Keratinocyte (primary cell): Measurements from ENCODE around the gene HOXA5. TPM values are rescaled to one million over a fixed set of nuclear protein-coding genes. Genes with fewer than 3 reads are reported as not detected.
A peak's percentile ranks its signal among the peaks of the same experiment; 100 is the strongest.

ENCODE experiments used
- DNase-seq: peaks from one replicate; pipeline ENCODE4 v3.0.0-alpha.2; 2011; ENCODE audit warnings: low read depth, missing footprints, low spot score
- FAIRE-seq: peaks from 2 replicates; lab custom pipeline; 2011; peaks lifted over from hg19 to GRCh38; lab: Jason Lieb, UNC
- H2AFZ ChIP-seq: 2 replicates; pipeline ENCODE4 v1.6.0; 2012; ENCODE audit warnings: low read length, control low read depth, inconsistent platforms; ENCODE audit not compliant: control insufficient read depth
- H3K27ac ChIP-seq: 2 replicates; pipeline ENCODE4 v1.5.1; 2011; ENCODE audit warnings: low read length; ENCODE audit not compliant: control insufficient read depth, insufficient read depth
- H3K27me3 ChIP-seq: 3 replicates; pipeline ENCODE4 v1.6.0; 2011; ENCODE audit warnings: low read length; ENCODE audit not compliant: control insufficient read depth, insufficient read depth; ENCODE audit errors: extremely low read depth
- H3K36me3 ChIP-seq, 2 experiments: 2 replicates in 1 of 2; 3 replicates in 1 of 2; pipeline ENCODE4 v1.5.1; 2011; ENCODE audit warnings: low read length in 2 of 2, mild to moderate bottlenecking in 1 of 2; ENCODE audit not compliant: control insufficient read depth in 2 of 2, insufficient read depth in 2 of 2; ENCODE audit errors: extremely low read depth in 1 of 2
- H3K4me1 ChIP-seq: 3 replicates; pipeline ENCODE4 v1.5.1; 2011; ENCODE audit warnings: low read length; ENCODE audit not compliant: control insufficient read depth, insufficient read depth; ENCODE audit errors: extremely low read depth
- H3K4me2 ChIP-seq: 3 replicates; pipeline ENCODE4 v1.6.0; 2011; ENCODE audit warnings: low read depth, low read length; ENCODE audit not compliant: control insufficient read depth, insufficient read depth; ENCODE audit errors: extremely low read depth
- H3K4me3 ChIP-seq, 3 experiments: fragments of 200-600 bp in 1 of 3; sonication (generic) in 1 of 3; 2 replicates in 2 of 3; 3 replicates in 1 of 3; pipeline ENCODE4 v1.5.1; 2011 to 2016; ENCODE audit warnings: low read length in 3 of 3, mild to moderate bottlenecking in 3 of 3, control low read depth in 2 of 3, inconsistent platforms in 1 of 3, low read depth in 1 of 3, mixed read lengths in 1 of 3, mixed run types in 1 of 3, moderate library complexity in 1 of 3; ENCODE audit not compliant: control insufficient read depth in 2 of 3, insufficient read depth in 2 of 3; ENCODE audit errors: extremely low read depth in 1 of 3
- H3K79me2 ChIP-seq: 2 replicates; pipeline ENCODE4 v1.6.0; 2012; ENCODE audit warnings: low read length; ENCODE audit not compliant: control insufficient read depth, insufficient read depth
- H3K9ac ChIP-seq: 3 replicates; pipeline ENCODE4 v1.6.0; 2011; ENCODE audit warnings: low read length; ENCODE audit not compliant: control insufficient read depth, insufficient read depth; ENCODE audit errors: extremely low read depth
- H3K9me1 ChIP-seq: 3 replicates; pipeline ENCODE4 v1.6.0; 2011; ENCODE audit warnings: low read length; ENCODE audit not compliant: control insufficient read depth, insufficient read depth; ENCODE audit errors: extremely low read depth
- H3K9me3 ChIP-seq: 2 replicates; pipeline ENCODE4 v1.5.1; 2012; ENCODE audit warnings: low read depth, low read length; ENCODE audit not compliant: control insufficient read depth
- H4K20me1 ChIP-seq: 3 replicates; pipeline ENCODE4 v1.6.0; 2011; ENCODE audit warnings: low read length; ENCODE audit not compliant: control insufficient read depth, insufficient read depth; ENCODE audit errors: extremely low read depth
- EZH2 ChIP-seq: IDR thresholded peaks from one replicate; pipeline ENCODE4 v1.6.1; 2012; ENCODE audit warnings: inconsistent platforms, mild to moderate bottlenecking, low read length, moderate library complexity
- dilution Hi-C: fragments of 300-500 bp; cut with MboI; formaldehyde crosslinking; loops from one replicate; pipeline ENCODE4 v1.7.0; 2020; ENCODE audit warnings: low sequenced_read_pairs; ENCODE audit not compliant: extremely low pct_ligation_motif_present
- polyA plus RNA-seq, 5 experiments: library from polyadenylated mRNA; depleted of rRNA in 3 of 5; stranded (reverse) in 3 of 5; stranded (forward) in 1 of 5; unstranded in 1 of 5; fragments of >200 nt; gene quantifications; 1 replicate in 1 of 5; 2 replicates in 3 of 5; 3 replicates in 1 of 5; pipeline versions ENCODE4 v1.2.1 to v1.2.3, GENCODE V29; 2011 to 2012; ENCODE audit warnings: missing spikeins in 2 of 5, low read depth in 1 of 5, low replicate concordance in 1 of 5
- TF ChIP-seq, protein P1 (sequence below), 3 experiments: IDR thresholded peaks in 1 of 3; conservative IDR thresholded peaks in 1 of 3; optimal IDR thresholded peaks in 1 of 3; 2 replicates in 2 of 3; 3 replicates in 1 of 3; pipeline versions ENCODE3 to v1.5.1; 2011; ENCODE audit warnings: low read length in 3 of 3, mild to moderate bottlenecking in 3 of 3, moderate library complexity in 2 of 3, control low read depth in 1 of 3, inconsistent platforms in 1 of 3; ENCODE audit not compliant: insufficient read depth in 2 of 3; ENCODE audit errors: extremely low read depth in 1 of 3

HOXA5 gene
- polyA plus RNA-seq, 1 donor (not counting 4 experiments of a cell fraction or from before 2014, with no cell fraction given) = 7.1 TPM

DNA sequence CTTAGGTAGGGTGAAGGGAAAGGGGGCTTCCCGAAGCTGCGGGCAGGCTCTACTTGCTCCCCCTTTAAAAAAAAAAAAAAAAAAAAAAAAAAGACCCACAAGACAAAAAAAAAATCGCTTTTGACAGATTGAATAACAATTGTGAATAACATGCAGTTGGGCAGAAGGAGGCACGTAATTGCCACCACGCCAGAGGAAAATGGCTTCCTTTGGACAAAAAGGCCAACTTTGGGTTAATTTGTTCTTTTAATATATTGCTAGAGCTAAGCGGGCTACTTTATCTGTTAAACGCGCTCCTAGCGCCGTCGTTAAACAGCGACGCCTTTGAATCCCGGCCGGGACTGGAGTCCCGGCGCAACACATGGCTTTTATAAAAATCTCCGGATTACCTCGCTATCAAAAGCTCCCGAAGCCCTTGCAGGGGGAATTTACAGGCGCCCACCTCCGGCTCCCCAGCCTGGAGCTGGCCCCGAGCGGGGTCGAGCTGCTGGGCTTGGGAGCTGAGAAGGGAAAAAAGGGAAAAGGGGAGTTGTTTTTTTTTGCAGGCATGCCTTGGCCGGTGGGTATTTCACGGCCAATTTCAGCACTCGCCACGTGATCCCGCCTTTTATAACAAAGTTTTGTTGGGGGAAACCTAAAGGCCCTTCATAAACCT is 40.3 kb upstream of the HOXA5 start:
- FAIRE-seq = no peak
- H3K27me3 ChIP-seq = peaks cover 65% of the 10 kb centered on the region
- peaks cover 17% of the 10 kb centered on the region for H3K4me1 ChIP-seq
- dilution Hi-C loops = no loop called here
- no peaks in the 10 kb centered on the region for H3K36me3 ChIP-seq
- H3K4me3 ChIP-seq = peak overlapping the region; percentile 34 to 74 (median 44)
- peak overlapping the region; percentile 79 for H3K4me2 ChIP-seq
- H3K9me1 ChIP-seq = no peaks in the 10 kb centered on the region
- H2AFZ ChIP-seq = peak overlapping the region; percentile 20
- peak overlapping the region; percentile 60 for H3K9ac ChIP-seq
- H3K27ac ChIP-seq = no peak overlapping the region
- no peak for DNase-seq
- H3K9me3 ChIP-seq = no peaks in the 10 kb centered on the region
- TF ChIP-seq, protein P1, sequence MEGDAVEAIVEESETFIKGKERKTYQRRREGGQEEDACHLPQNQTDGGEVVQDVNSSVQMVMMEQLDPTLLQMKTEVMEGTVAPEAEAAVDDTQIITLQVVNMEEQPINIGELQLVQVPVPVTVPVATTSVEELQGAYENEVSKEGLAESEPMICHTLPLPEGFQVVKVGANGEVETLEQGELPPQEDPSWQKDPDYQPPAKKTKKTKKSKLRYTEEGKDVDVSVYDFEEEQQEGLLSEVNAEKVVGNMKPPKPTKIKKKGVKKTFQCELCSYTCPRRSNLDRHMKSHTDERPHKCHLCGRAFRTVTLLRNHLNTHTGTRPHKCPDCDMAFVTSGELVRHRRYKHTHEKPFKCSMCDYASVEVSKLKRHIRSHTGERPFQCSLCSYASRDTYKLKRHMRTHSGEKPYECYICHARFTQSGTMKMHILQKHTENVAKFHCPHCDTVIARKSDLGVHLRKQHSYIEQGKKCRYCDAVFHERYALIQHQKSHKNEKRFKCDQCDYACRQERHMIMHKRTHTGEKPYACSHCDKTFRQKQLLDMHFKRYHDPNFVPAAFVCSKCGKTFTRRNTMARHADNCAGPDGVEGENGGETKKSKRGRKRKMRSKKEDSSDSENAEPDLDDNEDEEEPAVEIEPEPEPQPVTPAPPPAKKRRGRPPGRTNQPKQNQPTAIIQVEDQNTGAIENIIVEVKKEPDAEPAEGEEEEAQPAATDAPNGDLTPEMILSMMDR (optimal IDR thresholded peaks at IDR 0.05 in 1 of 3, IDR thresholded peaks at IDR 0.05 in 1 of 3, conservative IDR thresholded peaks at IDR 0.05 in 1 of 3; ENCODE audit: extremely low read depth in 1 of 3, insufficient read depth in 2 of 3, low read length in 3 of 3) = no peak
- peak; percentile 62 for TF ChIP-seq EZH2
- no peaks in the 10 kb centered on the region for H3K79me2 ChIP-seq
- H4K20me1 ChIP-seq = no peaks in the 10 kb centered on the region

DNA sequence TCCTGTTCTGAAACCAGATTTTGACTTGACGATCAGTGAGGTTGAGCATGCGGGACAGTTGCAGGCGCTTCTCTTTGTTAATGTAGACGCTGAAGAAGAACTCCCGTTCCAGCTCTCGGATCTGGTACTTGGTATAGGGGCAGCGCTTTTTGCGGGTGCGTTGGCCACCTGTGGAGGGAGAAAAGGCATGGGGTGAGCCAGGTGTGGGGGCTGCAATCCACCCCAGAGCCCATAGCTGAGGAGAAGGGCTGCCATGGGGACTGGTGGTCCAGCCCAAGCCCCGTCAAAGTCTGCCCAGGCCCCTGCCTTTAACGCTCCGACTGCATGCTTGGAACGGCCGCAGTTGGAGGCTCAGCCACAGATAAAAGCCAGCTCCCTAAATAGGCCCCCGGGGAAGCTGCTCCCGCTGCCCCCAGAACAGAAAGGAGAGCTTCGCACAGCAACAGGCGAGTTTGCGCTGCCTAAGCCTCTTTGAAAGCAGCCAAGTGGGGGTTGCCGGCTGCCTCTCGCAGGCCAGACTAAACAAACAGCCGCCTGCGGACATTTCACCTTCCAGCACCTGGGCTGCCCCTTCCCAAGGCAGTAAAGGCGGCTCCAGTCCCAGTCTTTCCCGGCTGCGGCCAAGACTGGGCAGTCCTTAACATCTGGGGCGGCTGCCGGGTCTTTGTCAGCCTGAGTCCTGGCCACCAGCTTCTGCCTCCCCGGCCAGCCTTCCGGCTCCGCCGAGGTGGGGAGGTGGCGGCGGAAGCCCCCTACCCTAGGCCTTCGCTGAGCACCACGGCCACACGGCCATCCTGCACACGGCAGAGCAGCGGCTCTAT is 39.6 kb upstream of the HOXA5 start:
- Histone ChIP-seq H3K4me2 (peak overlapping the region; percentile 79), H4K20me1 (no peaks in the 10 kb centered on the region), H3K27me3 (peaks cover 57% of the 10 kb centered on the region), H3K9ac (no peak overlapping the region), H2AFZ (no peak overlapping the region), H3K79me2 (no peaks in the 10 kb centered on the region), H3K9me1 (no peaks in the 10 kb centered on the region), H3K4me1 (peaks cover 13% of the 10 kb centered on the region), H3K36me3 (no peaks in the 10 kb centered on the region), H3K4me3 (peak overlapping the region in 1 of 3 experiments; percentile 20), H3K27ac (no peak overlapping the region), H3K9me3 (no peaks in the 10 kb centered on the region)
- DNase-seq (no peak), FAIRE-seq (no peak)
- dilution Hi-C loops = no loop called here
- no peak for TF ChIP-seq EZH2
- TF ChIP-seq, protein P1 (optimal IDR thresholded peaks at IDR 0.05 in 1 of 3, IDR thresholded peaks at IDR 0.05 in 1 of 3, conservative IDR thresholded peaks at IDR 0.05 in 1 of 3; ENCODE audit: extremely low read depth in 1 of 3, insufficient read depth in 2 of 3, low read length in 3 of 3) = no peak
